ENCODE data around the gene RAD51B. TPM values are rescaled to one million over a fixed set of nuclear protein-coding genes. Genes with fewer than 3 reads are reported as not detected.

RAD51B gene
- total and polyA plus RNA-seq, 2 of the 13 experiments (the other 11 are each of a cell fraction or from before 2014, with no cell fraction given) = 7.0 to 9.5 TPM

DNA sequence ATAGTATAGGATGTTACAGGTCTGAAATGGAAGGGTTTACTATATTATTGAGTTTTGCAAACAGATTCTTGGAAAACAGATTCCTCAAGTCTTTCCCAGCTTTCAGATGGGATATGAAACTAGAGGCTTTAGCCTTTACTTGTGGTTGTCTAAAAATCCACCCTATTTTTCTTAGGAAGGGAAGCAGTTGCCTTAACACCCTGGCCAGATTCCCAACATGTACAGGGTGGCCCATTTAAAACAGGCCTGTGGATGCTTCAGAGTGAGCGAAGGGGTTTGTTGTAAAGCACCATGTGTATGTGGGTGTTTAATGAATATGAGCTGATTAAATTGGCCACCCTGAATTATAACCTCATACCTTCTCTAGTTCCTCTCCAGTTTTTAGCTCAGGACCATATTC, 557.4 kb downstream of the RAD51B start:
- POLR2A ChIA-PET = interaction anchor here (0.9 kb wide), 1 partner anchor 27 kb away, joined by 4 read pairs; no protein-coding TSS in a partner anchor
- 82% methylated on average over 1 of the region's 1 CpG for WGBS (ENCODE audit: low lambda C conversion rate)

DNA sequence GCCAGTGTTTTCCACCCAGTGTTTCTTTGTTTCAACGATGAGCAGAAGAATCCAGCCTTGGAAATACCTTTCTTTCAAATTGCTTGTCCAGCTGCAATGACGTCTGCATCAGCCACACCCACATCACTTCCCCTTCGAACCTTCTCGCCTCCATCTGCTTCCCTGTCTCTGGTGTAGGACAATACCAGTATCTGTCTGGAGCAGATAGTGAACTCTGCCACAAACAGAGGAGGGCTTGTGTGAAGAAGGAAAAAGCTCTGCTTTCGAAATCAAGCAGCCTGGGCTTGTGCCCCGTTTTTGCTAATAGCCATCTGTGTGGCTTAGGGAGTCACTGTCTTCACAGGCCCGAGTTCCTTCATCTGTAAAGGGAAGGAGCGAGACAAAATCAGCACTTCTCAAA, 557.9 kb downstream of the RAD51B start:
- no peaks in the 10 kb centered on the region for H4K20me1 ChIP-seq (ENCODE audit: insufficient read depth, low read length)
- no peaks in the 10 kb centered on the region for H3K27me3 ChIP-seq (ENCODE audit: control insufficient read depth in 1 of 2, insufficient read depth in 2 of 2, low read length in 2 of 2)
- intact Hi-C loops (cut with micrococcal nuclease; ENCODE audit: unreplicated experiment) = no loop called here
- peak overlapping the region; percentile 2; the same call in 1 of the 2 replicates for H3K9ac ChIP-seq (ENCODE audit: insufficient read depth, low read depth, low read length)
- CTCF ChIA-PET (ENCODE audit: low intra/inter-chr PET ratio, low total read pairs) = no interaction called here
- H3K79me2 ChIP-seq (ENCODE audit: insufficient read depth, low read length) = no peaks in the 10 kb centered on the region
- peak; percentile 99 for ATAC-seq
- 19% methylated on average over 8 of the region's 8 CpGs for WGBS (ENCODE audit: low lambda C conversion rate)
- H3K4me3 ChIP-seq (replicated peaks in 1 of 3; ENCODE audit: insufficient read depth in 1 of 3, low read depth in 2 of 3, low read length in 3 of 3) = peak overlapping the region in 1 of 3 experiments; percentile 8; a peak in 1 of 6 replicates
- H2AFZ ChIP-seq (ENCODE audit: low read length) = no peak overlapping the region
- POLR2A ChIA-PET = interaction anchor here (0.9 kb wide), 1 partner anchor 27 kb away, joined by 4 read pairs; no protein-coding TSS in a partner anchor
- peaks cover 18% of the 10 kb centered on the region for H3K4me1 ChIP-seq (ENCODE audit: insufficient read depth, low read length)
- BruUV-seq (replicated peaks) = no TSS peak
- H3K9me3 ChIP-seq (ENCODE audit: low read length) = no peaks in the 10 kb centered on the region
- in situ Hi-C loops (cut with HindIII; ENCODE audit: extremely low pct_ligation_motif_present, low pct_unique_long_range_greater_than_20kb) = no loop called here
- FAIRE-seq = peak; percentile 97
- H3K4me2 ChIP-seq (ENCODE audit: low read depth, low read length) = peak overlapping the region; percentile 45
- DNase-seq (ENCODE audit: low spot score) = peak; percentile 92
- H3K36me3 ChIP-seq (replicated peaks in 1 of 2; ENCODE audit: control insufficient read depth in 1 of 2, insufficient read depth in 2 of 2, low read length in 2 of 2) = no peaks in the 10 kb centered on the region
- peak overlapping the region; percentile 23 for H3K27ac ChIP-seq (ENCODE audit: extremely low read length, insufficient read depth, low read length)
- peak; percentile 75 for TF ChIP-seq CEBPG (CRISPR knock-in tag; IDR thresholded peaks at IDR 0.05)
- TF ChIP-seq ATM (IDR thresholded peaks at IDR 0.05; ENCODE audit: borderline replicate concordance) = no peak
- peak; percentile 54; the same call in 1 of the 2 replicates for TF ChIP-seq POGZ (CRISPR knock-in tag; IDR thresholded peaks at IDR 0.05)
- TF ChIP-seq, protein P1, sequence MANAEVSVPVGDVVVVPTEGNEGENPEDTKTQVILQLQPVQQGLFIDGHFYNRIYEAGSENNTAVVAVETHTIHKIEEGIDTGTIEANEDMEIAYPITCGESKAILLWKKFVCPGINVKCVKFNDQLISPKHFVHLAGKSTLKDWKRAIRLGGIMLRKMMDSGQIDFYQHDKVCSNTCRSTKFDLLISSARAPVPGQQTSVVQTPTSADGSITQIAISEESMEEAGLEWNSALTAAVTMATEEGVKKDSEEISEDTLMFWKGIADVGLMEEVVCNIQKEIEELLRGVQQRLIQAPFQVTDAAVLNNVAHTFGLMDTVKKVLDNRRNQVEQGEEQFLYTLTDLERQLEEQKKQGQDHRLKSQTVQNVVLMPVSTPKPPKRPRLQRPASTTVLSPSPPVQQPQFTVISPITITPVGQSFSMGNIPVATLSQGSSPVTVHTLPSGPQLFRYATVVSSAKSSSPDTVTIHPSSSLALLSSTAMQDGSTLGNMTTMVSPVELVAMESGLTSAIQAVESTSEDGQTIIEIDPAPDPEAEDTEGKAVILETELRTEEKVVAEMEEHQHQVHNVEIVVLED (CRISPR knock-in tag; IDR thresholded peaks at IDR 0.05; ENCODE audit: borderline replicate concordance) = no peak
- TF ChIP-seq HMG20A (CRISPR knock-in tag; IDR thresholded peaks at IDR 0.05; ENCODE audit: borderline replicate concordance) = 0 out of 2 replicates have a peak, but pooled peaks have one; percentile 52
- TF ChIP-seq ZNF343 (CRISPR knock-in tag; IDR thresholded peaks at IDR 0.05) = no peak
- TF ChIP-seq ZFY (CRISPR knock-in tag; IDR thresholded peaks at IDR 0.05) = peak; percentile 19; the same call in 1 of the 2 replicates
- TF ChIP-seq SOX5 (CRISPR knock-in tag; IDR thresholded peaks at IDR 0.05; ENCODE audit: borderline replicate concordance) = peak; percentile 37; the same call in 1 of the 2 replicates
- no peak for TF ChIP-seq ZNF570 (CRISPR knock-in tag; IDR thresholded peaks at IDR 0.05; ENCODE audit: borderline replicate concordance)
- TF ChIP-seq SAP130 (CRISPR knock-in tag; IDR thresholded peaks at IDR 0.05; ENCODE audit: low read depth) = peak; percentile 35; the same call in 1 of the 2 replicates
- 0 out of 2 replicates have a peak, but pooled peaks have one; percentile 46 for TF ChIP-seq HDAC2 (CRISPR knock-in tag; IDR thresholded peaks at IDR 0.05)
- peak; percentile 98 for TF ChIP-seq ZKSCAN5 (CRISPR knock-in tag; IDR thresholded peaks at IDR 0.05)
- TF ChIP-seq KDM3A (CRISPR knock-in tag; IDR thresholded peaks at IDR 0.05; ENCODE audit: low read depth) = no peak

More for the DNA sequence above, 557.4 kb downstream of the RAD51B start:
- CTCF ChIA-PET (ENCODE audit: low intra/inter-chr PET ratio, low total read pairs) = no interaction called here
- H2AFZ ChIP-seq (ENCODE audit: low read length) = no peak overlapping the region
- peak; percentile 23; the same call in 1 of the 3 replicates for ATAC-seq
- intact Hi-C loops (cut with micrococcal nuclease; ENCODE audit: unreplicated experiment) (no loop called here), in situ Hi-C loops (cut with HindIII; ENCODE audit: extremely low pct_ligation_motif_present, low pct_unique_long_range_greater_than_20kb) (no loop called here)
- no TSS peak for BruUV-seq (replicated peaks)
- no peak overlapping the region for H3K27ac ChIP-seq (ENCODE audit: extremely low read length, insufficient read depth, low read length)
- no peak overlapping the region for H3K9ac ChIP-seq (ENCODE audit: insufficient read depth, low read depth, low read length)
- no peaks in the 10 kb centered on the region for H4K20me1 ChIP-seq (ENCODE audit: insufficient read depth, low read length)
- peaks cover 23% of the 10 kb centered on the region for H3K4me1 ChIP-seq (ENCODE audit: insufficient read depth, low read length)
- H3K36me3 ChIP-seq (replicated peaks in 1 of 2; ENCODE audit: control insufficient read depth in 1 of 2, insufficient read depth in 2 of 2, low read length in 2 of 2) = no peaks in the 10 kb centered on the region
- H3K79me2 ChIP-seq (ENCODE audit: insufficient read depth, low read length) = no peaks in the 10 kb centered on the region
- no peak for DNase-seq (ENCODE audit: low spot score)
- H3K4me3 ChIP-seq (replicated peaks in 1 of 3; ENCODE audit: insufficient read depth in 1 of 3, low read depth in 2 of 3, low read length in 3 of 3) = no peak overlapping the region
- no peaks in the 10 kb centered on the region for H3K9me3 ChIP-seq (ENCODE audit: low read length)
- no peak for TF ChIP-seq MYNN (CRISPR knock-in tag; IDR thresholded peaks at IDR 0.05; ENCODE audit: low read depth)
- no peak for TF ChIP-seq FOXJ3 (CRISPR knock-in tag; IDR thresholded peaks at IDR 0.05; ENCODE audit: borderline replicate concordance)
- TF ChIP-seq, protein P2, sequence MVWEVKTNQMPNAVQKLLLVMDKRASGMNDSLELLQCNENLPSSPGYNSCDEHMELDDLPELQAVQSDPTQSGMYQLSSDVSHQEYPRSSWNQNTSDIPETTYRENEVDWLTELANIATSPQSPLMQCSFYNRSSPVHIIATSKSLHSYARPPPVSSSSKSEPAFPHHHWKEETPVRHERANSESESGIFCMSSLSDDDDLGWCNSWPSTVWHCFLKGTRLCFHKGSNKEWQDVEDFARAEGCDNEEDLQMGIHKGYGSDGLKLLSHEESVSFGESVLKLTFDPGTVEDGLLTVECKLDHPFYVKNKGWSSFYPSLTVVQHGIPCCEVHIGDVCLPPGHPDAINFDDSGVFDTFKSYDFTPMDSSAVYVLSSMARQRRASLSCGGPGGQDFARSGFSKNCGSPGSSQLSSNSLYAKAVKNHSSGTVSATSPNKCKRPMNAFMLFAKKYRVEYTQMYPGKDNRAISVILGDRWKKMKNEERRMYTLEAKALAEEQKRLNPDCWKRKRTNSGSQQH (CRISPR knock-in tag; IDR thresholded peaks at IDR 0.05; ENCODE audit: low read depth) = no peak
- no peak for TF ChIP-seq ZNF335 (CRISPR knock-in tag; IDR thresholded peaks at IDR 0.05)
- TF ChIP-seq GLI4 (CRISPR knock-in tag; IDR thresholded peaks at IDR 0.05; ENCODE audit: borderline replicate concordance) = no peak
- FAIRE-seq = no peak
- no peaks in the 10 kb centered on the region for H3K27me3 ChIP-seq (ENCODE audit: control insufficient read depth in 1 of 2, insufficient read depth in 2 of 2, low read length in 2 of 2)
- H3K4me2 ChIP-seq (ENCODE audit: low read depth, low read length) = peak overlapping the region; percentile 45

All from HepG2 (cell line).